Inferior parietal cortex (tissue), 1 donor: ENCODE results near the gene AKNA.

Experiments
- DNase-seq: peaks from one replicate; pipeline ENCODE4 v3.0.0-alpha.2; 2016; ENCODE audit errors: extremely low spot score

Gene AKNA

DNA sequence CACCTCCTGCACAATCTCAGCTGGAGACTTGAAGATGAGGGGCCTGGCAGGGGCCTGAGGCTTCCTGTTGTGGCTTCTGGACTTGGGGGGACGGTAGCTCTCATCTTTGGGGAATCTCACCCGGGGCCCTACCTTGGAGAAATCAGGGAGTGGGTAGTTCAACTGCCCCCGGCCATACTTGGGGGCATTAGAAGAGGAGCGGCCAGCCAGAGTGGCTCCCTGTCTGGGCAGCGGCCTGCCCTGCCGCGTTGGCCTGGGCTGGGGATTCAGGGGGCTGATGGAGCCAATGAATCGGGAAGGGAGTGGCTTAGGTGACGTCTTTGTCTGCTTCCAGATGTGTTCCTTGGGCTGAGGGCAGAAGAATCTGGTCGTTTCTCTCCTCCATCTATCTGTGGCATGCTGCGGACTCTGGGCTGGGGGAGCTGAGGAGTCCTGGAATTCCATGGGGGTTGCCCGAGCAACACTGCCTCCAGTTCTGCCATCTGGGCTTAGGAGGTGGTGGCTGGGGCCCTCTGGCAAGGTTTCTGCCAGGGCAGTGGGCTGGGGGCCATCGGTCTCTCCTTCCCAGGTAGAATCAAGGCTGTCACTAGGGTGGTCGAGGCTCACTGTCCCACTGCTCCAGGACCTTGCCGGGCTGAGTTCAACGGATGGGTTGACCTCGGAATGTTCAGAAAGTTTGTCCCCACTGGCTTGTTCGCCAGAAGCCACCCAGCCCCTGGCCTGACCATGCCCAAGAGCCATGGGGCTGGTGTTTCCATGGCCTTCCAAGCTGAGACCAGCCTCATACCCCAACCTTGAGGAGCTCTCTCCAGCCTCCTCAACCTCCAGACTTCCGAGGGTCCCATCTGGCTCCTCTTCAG is 11.0 kb downstream of the AKNA start:
- DNase-seq: no peak

DNA sequence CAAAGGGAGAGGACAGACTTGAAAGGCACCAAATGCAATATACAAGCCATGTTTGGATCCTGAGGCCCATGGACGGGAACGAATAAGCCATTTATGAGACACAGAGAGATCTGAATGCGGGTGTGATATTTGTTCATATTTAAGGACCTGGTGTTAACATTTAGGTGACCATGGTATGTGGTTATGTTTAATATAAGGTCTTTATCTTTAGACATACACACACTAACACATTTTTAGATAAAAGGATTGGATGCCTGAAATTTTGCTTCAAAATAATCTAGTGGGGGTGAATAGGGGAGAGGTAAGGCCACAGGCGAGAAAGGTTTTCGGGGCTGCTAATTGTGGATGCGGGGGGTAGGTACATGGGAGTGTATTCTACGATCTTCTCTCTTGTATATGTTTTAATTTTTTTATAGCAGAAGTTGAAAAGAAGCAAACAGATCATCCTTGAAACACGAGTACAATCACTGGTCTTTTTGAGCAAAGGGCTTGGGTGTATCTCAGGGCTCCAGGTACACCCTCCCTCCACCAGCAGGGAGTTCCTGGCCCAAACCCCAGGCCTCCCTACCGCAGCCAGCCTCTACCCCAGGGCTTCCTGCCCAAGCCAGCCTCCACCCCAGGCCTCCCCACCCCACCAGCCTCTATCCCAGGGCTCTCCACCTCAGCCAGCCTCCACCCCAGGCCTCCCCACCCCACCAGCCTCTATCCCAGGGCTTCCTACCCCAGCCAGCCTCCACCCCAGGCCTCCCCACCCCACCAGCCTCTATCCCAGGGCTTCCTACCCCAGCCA is 12.2 kb downstream of the AKNA start:
- no peak for DNase-seq

DNA sequence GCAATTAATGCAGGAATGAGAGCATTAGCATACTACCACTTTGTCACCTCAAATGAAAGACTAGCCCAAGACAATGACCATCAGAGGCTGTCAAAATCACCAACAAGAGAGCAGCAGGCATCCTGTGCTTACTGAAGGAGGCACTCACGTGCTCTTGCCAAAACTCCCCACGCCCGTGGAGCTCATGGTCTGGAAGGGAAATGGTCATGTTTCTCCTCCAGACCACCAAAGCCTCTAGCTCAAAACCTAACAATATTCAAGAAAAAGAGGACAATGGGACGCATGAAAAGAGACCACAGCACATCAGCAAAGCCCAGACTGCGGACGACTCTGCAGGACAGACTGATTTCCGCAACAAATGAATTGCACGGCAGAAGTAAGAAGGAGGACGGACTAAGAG is 12.8 kb downstream of the AKNA start:
- DNase-seq: no peak

DNA sequence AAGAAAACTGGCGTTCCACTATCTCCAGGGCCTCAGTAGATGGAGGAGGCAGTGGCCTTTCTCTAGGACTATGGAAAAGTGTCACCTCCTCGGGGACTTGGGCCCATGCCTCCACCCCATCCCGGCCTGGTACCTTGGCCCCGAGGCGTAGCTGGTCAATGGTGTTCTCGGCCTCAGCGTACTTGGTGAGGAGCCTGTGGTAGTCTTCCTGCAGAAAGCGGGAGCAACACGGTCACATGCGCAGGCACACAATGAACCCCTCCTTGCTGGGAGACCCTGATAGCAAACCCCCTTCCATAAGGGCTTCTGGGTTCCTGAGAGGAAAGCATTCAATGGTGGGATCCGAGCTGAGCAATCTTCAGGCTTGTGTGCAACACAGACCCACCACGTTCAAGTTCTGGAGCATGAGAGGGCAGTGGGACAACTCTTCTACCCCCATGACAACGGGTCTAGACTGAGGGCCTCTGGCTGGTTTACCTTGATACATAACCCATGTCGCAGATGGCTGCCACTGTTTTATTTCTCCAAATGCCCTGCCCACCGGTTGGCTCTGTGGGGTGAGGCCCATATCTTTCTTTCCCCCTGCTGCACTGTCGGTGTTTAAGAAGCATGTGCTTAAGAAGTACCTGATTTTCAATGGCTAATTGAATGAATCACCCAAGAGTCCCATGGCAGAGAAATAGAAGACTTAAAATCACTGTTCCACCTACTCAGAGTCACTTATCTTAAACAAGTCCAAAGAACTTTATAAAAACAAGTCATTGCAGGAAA is 13.6 kb downstream of the AKNA start:
- no peak for DNase-seq

DNA sequence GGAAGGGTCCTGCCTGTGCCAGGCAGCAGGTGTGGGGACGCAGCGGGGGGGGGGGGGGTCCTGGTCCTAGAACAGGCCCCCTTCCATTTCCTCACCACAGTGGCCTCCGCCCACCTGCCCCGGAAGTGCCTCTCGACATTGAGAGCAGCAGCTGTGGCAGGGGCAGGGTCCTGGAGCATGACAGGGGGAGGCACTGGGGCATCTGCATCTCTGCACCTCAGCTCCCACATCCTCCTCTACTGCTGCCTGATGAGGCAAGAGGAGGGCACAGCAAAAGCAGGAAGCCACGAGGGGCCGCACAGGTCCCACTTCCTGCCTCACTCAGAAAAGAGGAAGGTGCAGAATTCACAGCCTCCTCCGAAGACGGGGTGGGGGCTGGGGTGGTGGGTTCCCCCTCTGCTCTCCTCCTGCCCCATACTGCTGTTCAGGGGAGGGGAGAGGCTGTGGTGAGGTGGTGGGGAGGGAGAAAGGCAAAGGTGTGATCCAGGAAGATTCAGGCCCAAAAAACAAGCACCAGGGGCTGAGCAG is 14.8 kb downstream of the AKNA start:
- no peak for DNase-seq

DNA sequence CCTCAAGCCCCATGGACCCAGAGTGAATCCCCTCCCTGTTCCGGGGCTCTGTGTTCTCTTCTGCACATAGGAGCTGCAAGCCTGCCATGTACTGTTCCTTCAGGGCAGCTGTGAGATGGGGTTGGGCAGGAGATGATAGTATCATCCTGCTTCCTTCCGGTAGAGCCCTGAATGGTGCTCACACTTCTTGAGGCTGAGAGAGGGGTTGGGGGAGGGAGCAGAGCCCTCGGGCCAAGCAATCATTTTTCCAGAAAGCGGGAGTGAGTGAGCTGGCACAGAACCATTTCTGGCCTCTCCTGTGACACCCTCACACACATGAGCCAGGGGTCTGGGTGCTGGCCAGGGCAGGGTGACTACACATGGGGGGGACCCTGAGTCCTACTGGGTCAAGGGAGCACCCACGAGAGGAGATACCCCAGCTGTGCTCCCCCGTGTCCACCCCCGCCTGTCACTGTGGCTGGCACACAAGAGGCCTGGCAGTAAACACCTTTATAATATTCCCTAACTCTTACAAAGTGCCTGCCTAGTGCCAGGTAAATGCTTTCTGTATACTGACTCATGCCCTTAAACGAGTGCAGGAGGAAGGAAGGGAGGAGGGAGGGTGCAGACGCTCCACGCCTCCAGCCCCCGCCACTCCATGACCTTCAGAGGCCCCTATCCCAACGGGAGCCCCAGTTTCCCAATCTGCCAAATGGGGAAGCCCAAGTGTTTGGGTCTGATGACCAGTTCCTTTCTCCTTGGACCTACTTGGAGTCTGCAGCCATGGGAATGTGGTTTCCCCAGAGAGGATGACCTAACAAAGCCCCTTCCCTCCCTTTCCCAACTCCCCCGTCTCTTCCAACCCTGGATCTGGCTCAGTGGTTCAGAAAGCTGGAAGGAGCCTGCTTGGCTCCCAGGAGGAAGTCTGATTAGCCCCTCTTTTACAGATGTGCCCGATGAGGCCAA is 15.5 kb downstream of the AKNA start:
- no peak for DNase-seq

DNA sequence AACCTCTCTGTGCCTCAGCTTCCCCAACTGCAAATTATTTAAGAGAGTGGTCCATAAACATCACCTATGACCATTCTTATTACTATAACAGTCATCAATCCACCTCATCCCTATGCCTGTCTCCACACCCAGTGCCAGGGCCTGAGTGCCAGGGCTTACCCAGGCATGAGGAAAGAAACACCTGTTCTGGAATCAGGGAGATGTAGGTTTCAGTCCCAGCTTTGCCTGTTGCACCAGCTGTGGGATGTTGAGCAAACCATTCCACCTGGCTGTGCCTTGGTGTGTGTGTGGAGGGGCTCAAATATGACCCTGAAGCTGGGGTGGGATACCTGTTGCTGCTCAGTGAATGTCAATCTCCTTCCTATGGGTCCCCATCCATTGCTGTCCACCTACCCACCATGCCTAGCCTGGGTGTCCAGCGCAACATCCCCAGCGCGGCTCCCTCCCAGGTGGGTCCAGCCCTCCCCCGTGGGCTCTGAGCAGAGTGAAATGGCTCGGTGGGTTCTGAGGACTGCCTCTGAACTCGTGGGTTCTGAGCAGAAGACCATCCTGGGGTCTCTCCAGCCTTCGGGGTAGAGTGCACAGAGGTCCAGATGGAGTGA is 16.3 kb downstream of the AKNA start:
- no peak for DNase-seq

DNA sequence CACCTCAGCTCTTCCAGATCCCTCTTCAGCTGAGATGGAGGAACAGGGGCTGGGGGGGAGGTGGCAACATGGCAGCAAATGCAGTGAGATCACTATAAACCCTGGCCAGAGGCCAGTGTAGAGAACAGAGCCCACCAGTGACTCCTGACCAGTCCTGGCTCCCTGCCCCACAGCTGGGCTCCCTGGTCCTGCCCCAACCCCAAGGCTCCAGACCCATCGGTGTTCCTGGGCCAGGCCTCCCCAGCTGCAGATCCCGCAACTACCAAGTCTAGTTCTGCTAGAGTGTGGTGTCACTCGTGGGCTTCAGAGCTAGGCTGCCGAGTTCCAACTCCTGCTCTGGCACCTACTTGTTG is 16.8 kb downstream of the AKNA start:
- peak; percentile 76 for DNase-seq

DNA sequence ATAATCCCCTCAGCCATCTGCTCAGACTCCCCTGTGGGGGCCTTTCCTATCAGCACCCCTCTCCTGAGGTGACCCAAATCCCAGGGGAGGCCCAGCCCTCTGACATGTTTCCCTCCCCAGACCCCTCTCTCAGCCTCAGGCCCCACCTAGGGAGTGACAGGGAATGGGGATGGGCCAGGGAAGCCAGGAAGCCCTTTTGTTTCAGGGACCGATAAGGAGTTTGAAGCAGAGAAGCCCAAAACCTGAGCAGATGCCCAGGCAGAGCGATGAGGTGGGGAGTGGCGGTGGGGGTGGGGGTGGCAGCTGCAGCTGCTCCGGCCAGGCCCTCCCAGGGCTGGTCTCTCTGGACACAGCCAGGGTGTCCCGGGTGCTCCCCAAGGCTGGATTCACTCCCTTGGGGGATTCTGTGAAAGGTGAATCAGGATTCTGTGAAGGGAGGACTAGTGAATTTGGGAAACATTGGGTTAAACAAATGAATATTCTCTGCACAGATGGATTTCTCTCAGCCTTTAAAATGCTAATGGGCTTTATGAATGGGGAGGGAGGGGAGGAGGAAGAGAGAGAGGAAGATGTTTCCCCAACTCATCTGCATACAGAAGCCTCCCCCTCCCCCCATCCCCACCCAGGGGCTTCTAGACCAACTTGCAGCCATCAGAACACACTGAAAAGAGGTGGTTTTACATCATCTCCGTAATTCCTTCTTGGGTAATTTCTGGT is 17.4 kb downstream of the AKNA start:
- no peak for DNase-seq

DNA sequence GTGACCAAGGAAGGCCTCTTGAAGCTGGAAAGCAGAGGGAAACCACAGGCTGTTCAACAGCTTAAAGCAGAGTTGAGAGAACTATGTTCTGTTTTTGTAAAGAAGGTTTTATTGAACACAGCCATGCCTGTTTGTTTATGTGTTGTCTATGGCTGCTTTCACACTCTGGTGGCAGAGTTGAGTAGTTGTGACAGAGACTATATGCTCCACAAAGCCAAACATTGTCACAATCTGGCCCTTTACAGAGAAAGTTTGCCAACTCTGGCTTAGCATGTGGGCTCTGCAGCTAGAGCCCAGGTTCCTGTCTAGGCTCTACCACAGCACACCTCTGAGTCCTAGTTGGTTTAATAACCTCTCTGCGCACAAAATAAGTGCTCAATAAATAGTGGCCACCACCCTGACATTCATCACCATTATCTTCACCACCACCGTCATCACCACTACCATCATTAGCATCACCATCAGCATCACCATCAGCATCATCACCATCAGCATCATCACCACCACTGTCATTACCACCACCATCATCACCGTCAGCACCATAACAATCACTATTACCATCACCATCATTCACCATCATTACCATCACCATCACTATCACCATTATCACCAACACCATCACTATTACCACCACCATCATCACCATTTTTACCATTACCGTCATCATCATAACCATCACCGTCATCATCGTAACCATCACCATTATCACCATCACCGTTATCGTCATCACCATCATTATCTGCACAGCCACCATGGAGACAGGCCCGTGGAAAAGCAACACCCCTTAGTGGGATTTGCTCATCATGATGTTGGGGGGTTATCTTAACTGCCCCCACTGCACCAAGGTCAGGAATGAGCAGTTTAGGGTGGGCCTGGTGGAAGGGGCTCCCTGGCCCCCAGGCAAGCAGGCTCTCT is 18.3 kb downstream of the AKNA start:
- DNase-seq: no peak

DNA sequence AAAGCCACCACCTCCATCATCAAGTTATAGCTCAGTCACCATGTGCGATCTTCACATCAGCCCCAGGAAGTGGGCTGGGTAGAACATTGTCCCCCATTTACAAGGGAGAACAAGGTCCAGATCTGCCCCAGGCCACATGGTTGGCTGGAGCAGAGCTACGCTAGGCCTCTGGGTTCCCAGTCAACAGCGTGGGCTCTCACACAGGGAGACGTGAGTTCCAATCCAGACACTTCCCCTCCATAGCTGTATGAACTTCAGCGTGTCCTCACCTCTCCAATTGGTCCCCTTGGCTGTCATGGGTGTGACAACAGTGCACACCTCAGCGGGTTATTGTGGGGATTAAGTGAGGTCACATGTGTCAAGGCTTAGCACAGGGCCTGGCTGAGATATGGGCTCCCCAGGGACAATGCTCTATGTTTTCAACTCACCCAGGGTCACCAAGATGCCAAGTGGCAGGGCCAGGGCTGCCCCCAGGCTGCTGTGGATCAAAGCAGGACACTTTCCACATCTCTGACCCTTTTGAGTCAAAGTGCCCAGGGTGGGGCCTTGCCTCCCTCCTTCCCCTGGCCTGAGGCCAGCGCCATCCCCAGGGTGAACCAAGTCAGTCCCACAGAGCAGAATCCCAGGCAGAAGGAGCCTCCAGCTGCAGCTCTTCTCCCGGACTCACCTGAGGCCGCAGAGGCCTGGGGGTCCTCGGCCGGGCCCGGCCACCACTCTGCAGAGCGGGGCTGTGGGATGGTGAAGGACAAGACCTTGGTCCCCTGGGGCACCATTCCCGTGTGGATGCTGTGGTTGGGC is 19.8 kb downstream of the AKNA start:
- DNase-seq: no peak

DNA sequence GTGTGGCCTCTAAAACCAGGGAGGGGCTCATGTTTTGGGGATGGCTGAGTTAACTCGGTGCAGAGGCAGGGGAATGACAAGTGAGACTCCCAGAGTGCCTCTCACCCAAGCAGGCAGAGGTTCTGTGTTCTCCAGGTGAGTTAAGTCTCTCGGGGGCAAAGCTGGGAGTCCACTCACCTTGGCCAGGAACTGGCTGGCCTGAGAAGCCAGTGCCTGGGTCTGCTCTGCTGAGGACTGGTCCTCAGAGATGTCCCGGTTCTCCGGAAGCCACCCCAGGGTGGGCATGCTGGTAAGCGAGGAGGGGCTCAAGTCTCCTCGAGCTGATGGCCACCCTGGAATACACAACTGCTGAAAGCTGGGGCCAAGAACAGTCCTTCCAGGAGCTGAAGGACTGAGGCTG is 20.4 kb downstream of the AKNA start:
- DNase-seq: no peak

DNA sequence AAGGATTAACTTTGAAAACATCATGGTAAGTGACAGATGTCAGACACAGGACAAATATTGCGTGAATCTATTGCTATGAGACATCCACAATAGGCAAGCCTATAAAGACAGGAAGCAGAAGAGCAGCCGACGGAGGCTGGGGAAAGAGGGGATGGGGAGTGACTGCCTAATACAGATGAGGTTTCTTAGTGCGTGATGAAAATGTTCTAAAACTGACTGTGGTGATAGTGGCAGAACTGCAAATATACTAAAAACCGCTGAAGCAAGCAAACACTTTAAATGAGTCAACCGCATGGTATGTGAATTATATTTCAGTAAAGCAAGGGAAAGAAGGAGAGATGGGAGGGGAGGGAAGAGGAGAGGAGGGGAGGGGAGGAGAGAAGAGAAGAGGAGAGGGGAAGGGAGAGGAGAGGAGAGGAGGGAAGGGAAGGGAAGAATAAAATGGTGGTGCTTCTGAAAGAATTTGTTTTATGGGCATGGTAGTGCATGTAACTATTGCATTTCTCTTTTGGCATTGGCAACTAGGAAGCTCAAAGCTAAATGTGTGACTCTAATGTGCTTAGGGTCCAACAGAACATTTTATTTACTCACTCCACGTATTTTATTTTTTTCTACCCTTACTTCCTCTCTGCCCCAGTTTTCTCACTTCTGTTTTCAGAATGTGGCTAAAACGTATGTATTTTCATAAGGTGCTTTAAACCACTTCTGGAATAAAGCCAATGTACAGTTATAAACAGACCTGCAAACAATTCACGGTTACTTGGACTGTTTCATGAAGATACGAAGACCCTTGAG is 21.3 kb downstream of the AKNA start:
- no peak for DNase-seq

DNA sequence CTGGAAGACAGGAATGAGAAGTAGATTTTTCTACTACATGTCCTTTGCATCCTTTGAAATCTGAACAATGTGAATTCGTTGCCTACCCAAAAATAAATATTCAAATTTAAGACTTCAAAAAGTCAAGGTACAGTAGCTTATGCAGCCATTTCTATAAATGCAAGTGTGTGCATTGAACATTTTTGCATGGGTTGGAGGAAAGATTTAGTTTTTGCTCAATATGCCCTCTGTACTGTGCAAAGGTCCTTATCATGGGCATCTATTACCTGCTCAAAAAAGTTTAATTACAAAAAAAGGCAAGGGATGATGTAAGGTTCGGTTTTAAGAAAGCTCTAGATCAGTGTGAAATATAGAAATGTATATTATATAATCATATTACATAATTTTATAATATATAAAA is 22.6 kb downstream of the AKNA start:
- DNase-seq: no peak

DNA sequence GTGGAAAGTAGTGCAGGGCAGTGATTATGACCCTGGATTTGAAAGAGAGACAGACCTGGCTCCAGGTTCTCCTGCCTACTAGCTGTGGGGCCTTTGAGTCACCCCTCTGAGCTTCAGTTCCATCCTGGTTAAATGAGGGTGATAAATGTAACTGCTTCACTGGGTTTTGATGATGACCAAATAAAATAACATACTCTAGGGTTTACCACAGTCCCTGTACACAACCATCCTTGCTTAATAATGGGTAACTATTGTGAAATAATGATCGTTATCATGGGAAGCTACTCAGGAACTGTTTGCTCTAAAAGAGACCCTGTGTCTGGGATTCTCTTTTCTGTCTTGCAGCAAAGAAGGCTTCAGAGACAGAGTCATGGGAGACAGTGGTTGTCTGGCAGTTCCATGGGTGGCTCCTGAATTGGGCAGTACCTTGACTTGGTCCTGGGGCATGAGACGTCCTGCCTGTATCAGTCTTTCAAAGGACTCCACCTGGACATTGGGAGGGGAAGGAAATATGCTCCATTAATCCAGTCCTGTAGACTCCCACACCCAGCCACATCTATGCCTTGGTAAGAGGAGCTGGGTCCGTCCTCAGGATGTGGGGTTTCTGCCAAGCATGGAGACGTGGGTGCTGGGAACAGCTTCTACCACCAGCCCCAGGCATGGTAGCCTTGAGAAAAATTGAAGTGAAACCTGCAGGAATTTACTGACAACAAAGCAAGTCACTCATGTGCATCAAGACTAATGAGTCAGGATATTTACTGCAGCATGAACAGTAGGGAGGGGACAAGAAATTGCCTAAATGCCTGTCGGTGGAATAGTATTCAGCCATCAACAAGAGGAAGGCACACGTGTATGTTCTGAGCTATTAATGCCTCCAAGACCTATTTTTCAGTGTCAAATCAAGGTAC is 23.4 kb downstream of the AKNA start:
- DNase-seq: no peak

DNA sequence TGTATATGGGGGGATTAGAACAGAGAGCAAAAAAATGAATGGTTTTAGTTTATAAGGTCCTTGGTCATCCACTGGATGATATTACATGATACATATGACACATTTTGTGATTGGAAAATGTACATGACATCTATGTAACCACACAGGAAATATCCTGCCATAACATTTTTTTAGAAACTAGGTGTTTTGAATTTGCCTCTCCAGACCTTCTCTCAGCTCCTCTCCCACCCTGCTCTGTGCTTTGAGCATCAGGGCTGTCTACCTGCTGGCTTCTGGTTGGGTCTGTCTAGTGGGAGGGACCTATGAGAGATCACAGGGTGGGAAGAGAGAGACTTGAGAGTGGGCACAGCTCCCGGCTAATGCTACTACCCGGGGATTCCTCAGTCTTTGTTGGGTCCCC is 24.4 kb downstream of the AKNA start:
- no peak for DNase-seq
